Femur (tissue), 1 donor: ENCODE measurements around the gene HBA1.
"Not testable (repeated sequence)": the region's sequence is repeated elsewhere in the genome, so short reads cannot be mapped to it uniquely, and the experiment has no call there.

Experiments used
- DNase-seq: peaks from one replicate; pipeline ENCODE4 v3.0.0-alpha.2; 2017

Gene HBA1

DNA sequence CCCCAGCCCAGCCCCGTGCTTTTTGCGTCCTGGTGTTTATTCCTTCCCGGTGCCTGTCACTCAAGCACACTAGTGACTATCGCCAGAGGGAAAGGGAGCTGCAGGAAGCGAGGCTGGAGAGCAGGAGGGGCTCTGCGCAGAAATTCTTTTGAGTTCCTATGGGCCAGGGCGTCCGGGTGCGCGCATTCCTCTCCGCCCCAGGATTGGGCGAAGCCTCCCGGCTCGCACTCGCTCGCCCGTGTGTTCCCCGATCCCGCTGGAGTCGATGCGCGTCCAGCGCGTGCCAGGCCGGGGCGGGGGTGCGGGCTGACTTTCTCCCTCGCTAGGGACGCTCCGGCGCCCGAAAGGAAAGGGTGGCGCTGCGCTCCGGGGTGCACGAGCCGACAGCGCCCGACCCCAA is 474 bp upstream of the HBA1 start:
- not testable (repeated sequence) for DNase-seq

DNA sequence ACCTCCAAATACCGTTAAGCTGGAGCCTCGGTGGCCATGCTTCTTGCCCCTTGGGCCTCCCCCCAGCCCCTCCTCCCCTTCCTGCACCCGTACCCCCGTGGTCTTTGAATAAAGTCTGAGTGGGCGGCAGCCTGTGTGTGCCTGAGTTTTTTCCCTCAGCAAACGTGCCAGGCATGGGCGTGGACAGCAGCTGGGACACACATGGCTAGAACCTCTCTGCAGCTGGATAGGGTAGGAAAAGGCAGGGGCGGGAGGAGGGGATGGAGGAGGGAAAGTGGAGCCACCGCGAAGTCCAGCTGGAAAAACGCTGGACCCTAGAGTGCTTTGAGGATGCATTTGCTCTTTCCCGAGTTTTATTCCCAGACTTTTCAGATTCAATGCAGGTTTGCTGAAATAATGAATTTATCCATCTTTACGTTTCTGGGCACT is 928 bp downstream of the HBA1 start:
- peak; percentile 59 for DNase-seq

GRCh38 chr16:177981-178667 is 1.6 kb downstream of the HBA1 start:
- DNase-seq: no peak

DNA sequence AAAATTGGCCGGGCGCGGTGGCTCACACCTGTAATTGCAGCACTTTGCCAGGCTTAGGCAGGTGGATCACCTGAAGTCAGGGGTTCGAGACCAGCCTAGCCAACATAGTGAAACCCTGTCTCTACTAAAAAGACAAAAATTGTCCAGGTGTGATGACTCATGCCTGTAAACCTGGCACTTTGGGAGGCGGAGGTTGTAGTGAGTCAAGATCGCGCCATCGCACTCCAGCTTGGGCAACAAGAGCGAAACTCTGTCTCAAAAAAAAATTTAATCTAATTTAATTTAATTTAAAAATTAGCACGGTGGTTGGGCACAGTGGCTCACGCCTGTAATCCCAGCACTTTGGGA is 2.2 kb downstream of the HBA1 start:
- no peak for DNase-seq

DNA sequence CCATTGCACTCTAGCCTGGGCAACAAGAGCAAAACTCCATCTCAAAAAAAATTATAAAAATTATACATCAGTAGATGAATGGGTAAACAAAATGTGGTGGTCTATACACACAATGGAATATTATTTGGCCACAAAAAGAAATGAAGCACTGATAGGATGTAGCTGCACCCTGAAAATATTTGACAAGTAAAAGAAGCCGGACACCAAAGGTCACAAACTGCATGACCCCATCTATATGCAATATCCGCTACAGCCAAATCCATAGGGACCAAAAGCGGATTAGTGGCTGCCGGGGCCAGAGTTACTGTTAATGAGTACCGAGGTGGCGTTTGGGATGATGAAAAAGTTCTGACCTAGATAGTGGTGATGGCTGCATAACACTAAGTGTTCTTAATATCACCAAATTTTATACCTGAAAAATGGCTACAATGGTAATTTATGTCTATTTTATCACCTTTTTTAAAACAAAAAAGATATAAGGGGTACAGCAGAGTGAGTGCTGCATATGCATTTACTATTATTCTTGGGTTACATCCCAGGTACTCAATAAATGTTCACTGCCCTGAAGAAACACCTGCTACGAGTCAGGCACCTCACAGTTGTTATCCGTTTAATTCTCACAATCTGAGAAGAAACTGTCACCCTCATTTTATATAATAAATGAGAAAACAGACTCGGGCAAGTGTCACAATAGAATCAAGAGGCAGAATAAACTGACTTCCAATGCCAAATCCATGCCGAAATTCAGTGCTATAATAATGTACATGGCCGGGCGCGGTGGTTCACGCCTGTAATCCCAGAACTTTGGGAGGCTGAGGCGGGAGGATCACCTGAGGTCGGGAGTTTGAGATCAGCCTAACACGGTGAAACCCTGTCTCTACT is 3.0 kb downstream of the HBA1 start:
- DNase-seq: no peak

GRCh38 chr16:180101-180675 is 3.7 kb downstream of the HBA1 start, which contains the start of gene HBQ1:
Gene HBQ1, plus strand, starts transcription at chr16:180459. Its CDS starts 28 bp downstream, at chr16:180487.
- DNase-seq: peak; percentile 53

GRCh38 chr16:180681-181564 is 4.4 kb downstream of the HBA1 start:
- no peak for DNase-seq

GRCh38 chr16:181565-182021 is 5.1 kb downstream of the HBA1 start:
- DNase-seq: peak; percentile 82

DNA sequence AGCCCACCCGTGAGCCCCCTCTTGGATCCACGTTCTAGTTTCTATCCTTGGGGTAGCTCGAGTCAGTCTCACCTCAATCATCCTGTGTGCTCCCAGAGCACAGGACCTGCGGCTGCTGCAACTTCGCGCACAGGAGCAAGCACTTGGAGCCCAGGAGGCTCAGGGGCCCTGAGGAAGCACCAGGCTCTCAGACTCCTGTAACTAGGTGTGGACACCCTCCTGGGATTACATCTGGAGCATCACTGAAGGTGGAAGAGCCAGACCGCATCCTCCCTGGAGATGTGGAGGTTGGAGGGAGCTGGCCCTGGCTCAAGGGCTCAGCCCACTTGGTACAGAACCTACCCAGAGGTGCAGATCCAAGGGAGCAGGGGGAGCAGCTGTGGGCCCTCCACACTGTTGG is 6.5 kb downstream of the HBA1 start:
- no peak for DNase-seq

- no peak for DNase-seq
Observed at GRCh38 chr16:185213-185612, 8.7 kb downstream of the HBA1 start.

GRCh38 chr16:185691-186090 is 9.2 kb downstream of the HBA1 start:
- DNase-seq: no peak

DNA sequence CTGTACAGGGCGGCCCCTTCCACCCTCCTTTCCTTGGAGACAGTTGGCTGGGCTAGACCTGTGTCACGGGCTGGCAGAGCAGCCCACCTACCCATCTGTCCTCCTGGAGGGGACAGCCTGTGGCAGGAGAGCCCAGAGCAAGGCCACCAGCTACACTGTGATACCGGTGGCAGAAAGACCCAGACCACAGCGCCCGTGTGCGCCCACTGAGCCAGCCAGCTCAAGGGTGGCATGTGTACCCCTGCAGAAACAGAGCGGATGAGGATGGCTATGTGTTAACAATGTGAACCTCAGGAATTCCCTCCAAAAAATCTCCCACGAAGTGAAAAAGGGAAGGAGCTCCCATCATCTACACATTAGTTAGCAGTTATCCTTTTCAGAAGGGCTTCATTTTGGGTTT is 10.8 kb downstream of the HBA1 start:
- DNase-seq: no peak

DNA sequence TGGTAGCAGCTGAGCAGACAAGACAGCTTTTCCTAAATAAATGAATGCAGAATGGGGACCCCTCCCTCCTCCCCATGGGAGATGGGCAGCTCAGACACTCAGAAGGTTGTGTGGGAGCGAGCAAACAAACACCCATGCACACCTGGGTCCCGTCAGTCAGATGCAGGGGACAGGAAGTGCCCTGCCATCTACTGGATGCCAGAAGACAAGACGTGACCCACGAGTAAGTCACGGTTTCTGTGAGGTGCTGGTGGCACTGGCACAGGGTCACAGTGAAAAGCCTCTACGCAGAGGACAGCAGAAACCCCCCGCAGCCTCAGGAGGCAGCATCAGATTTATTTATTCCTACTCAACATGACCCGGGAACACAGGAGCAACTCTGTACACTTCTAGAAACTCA is 12.2 kb downstream of the HBA1 start:
- DNase-seq: no peak

GRCh38 chr16:189604-190186 is 13.2 kb downstream of the HBA1 start:
- DNase-seq: no peak

DNA sequence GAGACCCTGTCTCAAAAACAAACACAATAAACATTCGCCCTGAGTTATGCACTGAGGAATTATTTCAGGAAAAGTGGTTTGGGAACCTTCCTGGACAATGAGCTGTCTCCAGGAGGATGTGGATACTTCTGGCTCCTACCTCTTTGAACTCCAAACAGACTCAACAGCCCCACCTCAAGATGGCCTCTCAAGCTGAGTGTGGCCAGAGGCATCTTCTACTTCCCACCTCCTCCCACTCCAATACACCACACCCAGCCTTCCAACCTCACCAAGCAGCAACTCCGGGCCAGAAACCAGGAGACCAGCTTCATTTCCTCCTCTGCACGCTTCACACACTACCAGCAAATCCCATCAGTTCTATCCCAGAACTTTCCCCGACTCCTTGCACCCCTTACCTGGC is 15.4 kb downstream of the HBA1 start:
- DNase-seq: no peak

DNA sequence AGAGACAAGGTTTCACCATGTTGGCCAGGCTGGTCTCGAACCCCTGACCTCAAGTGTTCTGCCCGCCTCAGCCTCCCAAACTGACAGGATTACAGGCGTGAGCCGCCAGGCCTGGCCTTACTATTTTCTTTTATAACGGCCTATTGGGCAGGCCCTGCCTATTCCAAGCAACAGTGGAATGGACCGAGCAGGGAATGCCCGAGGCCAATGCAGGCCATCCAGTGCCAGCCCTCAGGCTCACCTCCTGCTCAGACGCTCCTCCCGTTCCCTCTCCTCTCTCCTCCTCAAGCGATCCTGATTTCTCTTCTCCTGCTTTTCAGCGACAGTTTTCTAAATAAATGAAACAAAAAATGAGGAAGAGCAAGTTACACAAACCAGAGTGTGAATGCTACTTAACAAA is 16.2 kb downstream of the HBA1 start:
- DNase-seq: no peak

DNA sequence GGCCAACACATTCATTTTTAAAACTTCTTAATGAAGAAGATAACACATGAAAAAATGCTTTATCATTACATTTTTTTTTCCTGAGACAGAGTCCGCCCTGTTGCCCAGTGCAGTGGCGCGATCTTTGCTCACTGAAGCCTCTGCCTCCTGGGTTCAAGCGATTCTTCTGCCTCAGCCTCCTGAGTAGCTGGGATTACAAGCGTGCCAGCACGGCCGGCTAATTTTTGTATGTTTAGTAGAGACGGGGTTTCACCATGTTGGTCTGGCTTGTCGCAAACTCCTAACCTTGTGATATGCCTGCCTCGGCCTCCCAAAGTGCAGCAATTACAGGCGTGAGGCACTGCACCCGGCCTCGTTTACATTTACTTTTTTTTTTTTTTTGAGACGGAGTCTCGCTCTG is 17.0 kb downstream of the HBA1 start:
- no peak for DNase-seq

GRCh38 chr16:194516-194915 is 18.0 kb downstream of the HBA1 start:
- no peak for DNase-seq

DNA sequence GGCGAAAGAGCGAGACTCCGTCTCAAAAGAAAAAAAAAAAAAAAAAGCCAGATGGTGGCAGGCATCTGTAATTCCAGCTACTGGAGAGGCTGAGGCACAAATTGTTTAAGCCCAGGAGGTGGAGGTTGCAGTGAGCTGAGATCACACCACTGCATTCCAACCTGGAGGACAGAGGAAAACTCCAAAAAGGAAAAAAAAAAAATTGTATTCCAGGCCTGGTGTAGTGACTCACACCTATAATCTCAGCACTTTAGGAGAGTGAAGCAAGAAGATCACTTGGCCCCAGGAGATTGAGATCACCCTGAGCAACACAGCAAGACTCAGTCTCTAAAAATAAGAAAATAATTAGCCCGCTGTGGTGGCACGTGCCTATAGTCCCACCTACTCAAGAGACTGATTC is 23.9 kb downstream of the HBA1 start:
- DNase-seq: no peak

- no peak for DNase-seq
Observed at GRCh38 chr16:203246-203645, 26.8 kb downstream of the HBA1 start.

DNA sequence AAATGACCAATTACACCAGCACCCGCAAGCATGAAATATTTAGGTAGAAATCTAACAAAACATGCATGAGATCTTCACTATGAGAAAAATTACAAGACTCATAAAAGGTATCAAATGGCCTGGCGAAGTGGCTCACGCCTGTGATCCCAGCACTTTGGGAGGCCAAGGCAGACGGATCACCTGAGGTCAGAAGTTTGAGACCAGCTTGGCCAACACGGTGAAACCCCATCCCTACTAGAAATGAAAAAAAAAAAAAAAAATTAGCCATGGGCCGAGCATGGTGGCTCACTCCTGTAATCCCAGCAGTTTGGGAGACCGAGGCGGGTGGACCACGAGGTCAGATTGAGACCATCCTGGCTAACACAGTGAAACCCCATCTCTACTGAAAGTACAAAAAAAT is 27.6 kb downstream of the HBA1 start:
- DNase-seq: not testable (repeated sequence)

- DNase-seq: not testable (repeated sequence)
Observed at GRCh38 chr16:209359-209758, 32.9 kb downstream of the HBA1 start.
